Measurements from ENCODE around the gene SMPD4. TPM values are rescaled to one million over a fixed set of nuclear protein-coding genes. Genes with fewer than 3 reads are reported as not detected.
"Not testable (repeated sequence)": the region's sequence is repeated elsewhere in the genome, so short reads cannot be mapped to it uniquely, and the experiment has no call there.

Gene SMPD4
- total and polyA plus RNA-seq, 2 experiments from 2014 or later, result 23.8 to 37.1 TPM

DNA sequence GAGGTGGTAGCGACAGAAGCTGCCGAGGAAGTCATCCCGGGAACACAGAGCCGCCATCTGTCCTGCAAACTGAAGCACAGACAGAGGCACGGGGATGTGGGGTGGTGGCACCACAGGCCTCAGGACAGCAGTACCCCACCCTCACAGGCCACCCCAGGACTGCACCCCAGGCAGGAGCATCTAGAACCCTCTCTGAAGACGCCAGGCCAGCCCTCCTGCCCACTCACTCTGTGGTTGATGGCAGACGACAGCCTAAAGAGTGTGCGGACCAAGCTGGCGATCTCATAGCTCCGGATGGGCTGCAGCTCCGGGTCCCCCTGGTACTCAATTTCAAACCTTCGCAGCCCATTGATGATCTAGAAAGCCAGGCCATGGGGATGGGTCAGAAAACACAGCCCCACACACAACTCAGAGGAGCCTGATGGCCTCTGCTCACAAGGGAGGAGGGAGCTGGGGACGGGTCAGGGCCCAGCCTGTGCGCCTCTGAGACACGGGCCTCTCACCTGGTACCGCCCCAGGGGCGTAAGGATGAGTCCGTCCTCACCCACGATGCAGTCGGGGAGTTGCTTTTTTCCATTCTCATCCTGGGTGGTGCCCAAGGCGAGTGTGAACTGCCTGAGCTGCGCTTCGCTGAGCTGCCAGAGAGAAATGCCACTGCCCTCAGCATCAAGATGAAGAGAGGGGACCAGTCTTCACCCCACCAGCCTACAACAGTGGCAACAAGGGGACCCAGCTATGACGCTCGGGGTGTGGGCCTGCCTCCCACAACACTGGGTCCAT, 28.4 kb downstream of the SMPD4 start:
- WGBS, 2 experiments (ENCODE audit: low coverage in 1 of 2, low lambda C conversion rate in 2 of 2, missing lambda C conversion rate in 2 of 2), result 92 to 96% methylated on average over 21 to 24 of the region's 25 CpGs
- no peaks in the 10 kb centered on the region for H3K79me2 ChIP-seq (ENCODE audit: insufficient read depth)
- TF ChIP-seq EZH2phosphoT487 (IDR thresholded peaks at IDR 0.05; ENCODE audit: insufficient read depth, low read depth) (no peak), EZH2 (IDR thresholded peaks at IDR 0.05; ENCODE audit: insufficient read depth, poor library complexity, severe bottlenecking) (no peak)
- H3F3A ChIP-seq (ENCODE audit: insufficient read depth), result no peaks in the 10 kb centered on the region
- H3K4me3 ChIP-seq, result no peak overlapping the region
- H3K27me3 ChIP-seq (replicated peaks; ENCODE audit: insufficient read depth), result no peaks in the 10 kb centered on the region
- H3K36me3 ChIP-seq (ENCODE audit: low read depth), result no peaks in the 10 kb centered on the region
- no peaks in the 10 kb centered on the region for H3K9me3 ChIP-seq (ENCODE audit: low read depth)
- no peak for DNase-seq
- in situ Hi-C loops (cut with MboI), result no loop called here
- no peaks in the 10 kb centered on the region for H3K9me2 ChIP-seq (ENCODE audit: insufficient read depth)
- H3K27ac ChIP-seq, result no peak overlapping the region
- H3K9ac ChIP-seq, result no peak overlapping the region
- H2AFZ ChIP-seq, result no peak overlapping the region
- no peak overlapping the region for H3K4me2 ChIP-seq (ENCODE audit: unreplicated experiment)
- H3K4me1 ChIP-seq (ENCODE audit: insufficient read depth), result no peaks in the 10 kb centered on the region
- H4K20me1 ChIP-seq (ENCODE audit: insufficient read depth), result no peaks in the 10 kb centered on the region

GRCh38 chr2:130152136-130152815, 29.1 kb downstream of the SMPD4 start:
- DNase-seq; H2AFZ ChIP-seq; H3F3A ChIP-seq (ENCODE audit: insufficient read depth); H3K4me1 ChIP-seq (ENCODE audit: insufficient read depth); H3K9me2 ChIP-seq (ENCODE audit: insufficient read depth); H3K79me2 ChIP-seq (ENCODE audit: insufficient read depth); H3K4me3 ChIP-seq; H3K36me3 ChIP-seq (ENCODE audit: low read depth); H3K27me3 ChIP-seq (replicated peaks; ENCODE audit: insufficient read depth); in situ Hi-C loops (cut with MboI); H3K9ac ChIP-seq; H4K20me1 ChIP-seq (ENCODE audit: insufficient read depth); H3K9me3 ChIP-seq (ENCODE audit: low read depth); H3K4me2 ChIP-seq (ENCODE audit: unreplicated experiment); H3K27ac ChIP-seq: not testable (repeated sequence)
- WGBS, 2 experiments (ENCODE audit: low coverage in 1 of 2, low lambda C conversion rate in 2 of 2, missing lambda C conversion rate in 2 of 2), result 94% methylated on average over 23 to 27 of the region's 27 CpGs

- H3K79me2 ChIP-seq (ENCODE audit: insufficient read depth); DNase-seq; in situ Hi-C loops (cut with MboI); H3K9ac ChIP-seq; H3F3A ChIP-seq (ENCODE audit: insufficient read depth); H3K4me2 ChIP-seq (ENCODE audit: unreplicated experiment); H4K20me1 ChIP-seq (ENCODE audit: insufficient read depth); H3K9me2 ChIP-seq (ENCODE audit: insufficient read depth); H3K4me1 ChIP-seq (ENCODE audit: insufficient read depth); H3K36me3 ChIP-seq (ENCODE audit: low read depth); H2AFZ ChIP-seq; H3K27ac ChIP-seq; H3K9me3 ChIP-seq (ENCODE audit: low read depth); H3K4me3 ChIP-seq; H3K27me3 ChIP-seq (replicated peaks; ENCODE audit: insufficient read depth): not testable (repeated sequence)
- 78% methylated on average over 5 of the region's 5 CpGs for WGBS, 2 experiments (ENCODE audit: low coverage in 1 of 2, low lambda C conversion rate in 2 of 2, missing lambda C conversion rate in 2 of 2)
These were observed 30.3 kb downstream of the SMPD4 start for GRCh38 chr2:130151145-130151512.

DNA sequence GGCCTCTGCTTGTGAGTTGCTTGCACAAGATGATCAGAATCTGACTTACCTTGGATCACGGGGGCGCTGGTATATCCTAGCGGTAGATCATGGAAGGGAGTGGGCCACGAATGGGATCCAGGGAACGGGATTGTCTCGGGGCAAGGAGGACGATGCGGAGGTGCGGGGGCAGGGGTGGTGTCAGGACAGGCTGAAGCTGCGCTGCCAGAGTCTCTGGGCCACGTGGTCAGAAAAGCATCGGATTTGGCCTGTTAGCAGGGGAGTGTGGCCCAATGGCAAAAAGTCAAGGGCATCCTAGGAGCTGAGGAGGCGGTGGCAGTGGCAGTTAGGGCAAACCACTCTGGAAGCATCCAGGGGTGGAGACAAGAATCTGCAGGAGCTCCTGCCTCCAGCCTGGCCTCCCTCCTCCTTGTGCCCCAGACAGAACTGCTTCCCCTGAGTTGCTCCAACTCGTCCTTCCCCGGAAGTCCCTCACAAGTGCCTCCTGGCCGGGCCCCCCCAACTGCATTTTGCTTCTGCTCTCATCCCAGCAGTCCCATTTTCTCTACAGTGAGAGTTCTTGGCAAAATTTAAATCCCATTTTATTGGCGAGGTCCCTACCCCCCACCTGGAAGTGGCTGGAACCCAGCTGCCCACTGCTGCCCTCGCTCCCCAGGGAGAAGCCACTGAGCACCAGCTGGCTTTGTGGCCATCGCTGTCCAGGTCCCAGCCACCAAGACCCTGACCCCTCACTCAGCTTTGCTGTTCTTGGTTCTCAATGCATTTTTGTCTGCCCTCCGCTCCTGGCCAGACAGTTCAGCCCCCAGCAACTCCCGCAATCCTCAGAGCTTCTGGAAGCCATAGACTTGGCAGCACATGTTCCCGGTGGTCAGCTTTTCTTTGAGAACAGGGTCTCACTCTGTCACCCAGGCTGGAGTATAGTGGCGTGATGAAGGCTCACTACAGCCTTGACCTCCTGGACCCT, 30.9 kb downstream of the SMPD4 start:
- no peak overlapping the region for H3K27ac ChIP-seq
- H3K9me3 ChIP-seq (ENCODE audit: low read depth), result no peaks in the 10 kb centered on the region
- WGBS, 2 experiments (ENCODE audit: low coverage in 1 of 2, low lambda C conversion rate in 2 of 2, missing lambda C conversion rate in 2 of 2), result 75 to 77% methylated on average over 23 of the region's 23 CpGs
- no peaks in the 10 kb centered on the region for H4K20me1 ChIP-seq (ENCODE audit: insufficient read depth)
- H2AFZ ChIP-seq, result no peak overlapping the region
- H3K79me2 ChIP-seq (ENCODE audit: insufficient read depth), result no peaks in the 10 kb centered on the region
- no peaks in the 10 kb centered on the region for H3F3A ChIP-seq (ENCODE audit: insufficient read depth)
- no peaks in the 10 kb centered on the region for H3K9me2 ChIP-seq (ENCODE audit: insufficient read depth)
- no peaks in the 10 kb centered on the region for H3K4me1 ChIP-seq (ENCODE audit: insufficient read depth)
- TF ChIP-seq EZH2 (IDR thresholded peaks at IDR 0.05; ENCODE audit: insufficient read depth, poor library complexity, severe bottlenecking), result no peak
- TF ChIP-seq EZH2phosphoT487 (IDR thresholded peaks at IDR 0.05; ENCODE audit: insufficient read depth, low read depth), result no peak
- no peak for DNase-seq
- H3K4me3 ChIP-seq, result no peak overlapping the region
- H3K9ac ChIP-seq, result no peak overlapping the region
- H3K27me3 ChIP-seq (replicated peaks; ENCODE audit: insufficient read depth), result no peaks in the 10 kb centered on the region
- no peaks in the 10 kb centered on the region for H3K36me3 ChIP-seq (ENCODE audit: low read depth)
- no peak overlapping the region for H3K4me2 ChIP-seq (ENCODE audit: unreplicated experiment)
- in situ Hi-C loops (cut with MboI), result no loop called here

GRCh38 chr2:130148515-130148914, 32.9 kb downstream of the SMPD4 start:
- H3F3A ChIP-seq (ENCODE audit: insufficient read depth); H3K9me2 ChIP-seq (ENCODE audit: insufficient read depth); H3K36me3 ChIP-seq (ENCODE audit: low read depth); H3K27ac ChIP-seq; DNase-seq; H3K9me3 ChIP-seq (ENCODE audit: low read depth); H2AFZ ChIP-seq; H3K79me2 ChIP-seq (ENCODE audit: insufficient read depth); H3K9ac ChIP-seq; H3K27me3 ChIP-seq (replicated peaks; ENCODE audit: insufficient read depth); in situ Hi-C loops (cut with MboI); H3K4me3 ChIP-seq; H3K4me1 ChIP-seq (ENCODE audit: insufficient read depth); H3K4me2 ChIP-seq (ENCODE audit: unreplicated experiment); H4K20me1 ChIP-seq (ENCODE audit: insufficient read depth): not testable (repeated sequence)
- 53% methylated on average over 6 of the region's 6 CpGs for WGBS, 2 experiments (ENCODE audit: low coverage in 1 of 2, low lambda C conversion rate in 2 of 2, missing lambda C conversion rate in 2 of 2)

DNA sequence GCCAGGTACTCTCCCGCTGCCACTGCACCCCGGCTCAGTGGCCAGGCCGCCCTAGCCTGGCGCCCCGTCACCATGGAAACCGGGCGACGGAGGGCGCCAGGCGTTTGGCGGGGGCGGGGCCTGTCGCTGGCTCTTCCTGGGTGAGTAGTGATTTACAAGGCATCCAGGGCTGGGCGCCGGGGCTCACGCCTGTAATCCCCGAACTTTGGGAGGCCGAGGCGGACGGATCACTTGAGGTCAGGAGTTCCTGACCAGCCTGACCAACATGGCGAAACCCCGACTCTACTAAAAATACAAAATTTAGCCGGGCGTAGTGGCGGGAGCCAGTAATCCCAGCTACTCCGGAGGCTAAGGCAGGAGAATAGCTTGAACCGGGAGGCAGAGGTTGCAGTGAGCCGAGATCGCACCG, 36.4 kb downstream of the SMPD4 start, which contains the start of gene CCDC74B:
Gene CCDC74B (minus strand): TSS at position 107 of the 409 bp plus-strand sequence. CDS start 116 bp downstream, outside the sequence.
- H3K27ac ChIP-seq; H3K9me2 ChIP-seq (ENCODE audit: insufficient read depth); H3K4me1 ChIP-seq (ENCODE audit: insufficient read depth); H3K36me3 ChIP-seq (ENCODE audit: low read depth); H3K9me3 ChIP-seq (ENCODE audit: low read depth); H3K27me3 ChIP-seq (replicated peaks; ENCODE audit: insufficient read depth); H3K79me2 ChIP-seq (ENCODE audit: insufficient read depth); H3F3A ChIP-seq (ENCODE audit: insufficient read depth); H4K20me1 ChIP-seq (ENCODE audit: insufficient read depth); in situ Hi-C loops (cut with MboI): not testable (repeated sequence)
- H2AFZ ChIP-seq, result peak within 1 kb of the TSS; percentile 87
- peak; percentile 57 for DNase-seq
- 7 to 8% methylated on average over 15 to 29 of the region's 30 CpGs for WGBS, 2 experiments (ENCODE audit: low coverage in 1 of 2, low lambda C conversion rate in 2 of 2, missing lambda C conversion rate in 2 of 2)
- peak within 1 kb of the TSS; percentile 59 for H3K9ac ChIP-seq
- peak within 1 kb of the TSS; percentile 70 for H3K4me3 ChIP-seq
- peak within 1 kb of the TSS; percentile 78 for H3K4me2 ChIP-seq (ENCODE audit: unreplicated experiment)
